GM18517 (cell line): Measurements from ENCODE around the gene NAV3.
"Not testable (repeated sequence)": the region's sequence is repeated elsewhere in the genome, so short reads cannot be mapped to it uniquely, and the experiment has no call there.

ENCODE experiments used
- ATAC-seq: cut with Tn5 transposase; IDR thresholded peaks from one replicate; pipeline ENCODE4 v1.9.1; 2021; ENCODE audit warnings: mild to moderate bottlenecking, moderate library complexity; ENCODE audit not compliant: unreplicated experiment

NAV3 gene

DNA sequence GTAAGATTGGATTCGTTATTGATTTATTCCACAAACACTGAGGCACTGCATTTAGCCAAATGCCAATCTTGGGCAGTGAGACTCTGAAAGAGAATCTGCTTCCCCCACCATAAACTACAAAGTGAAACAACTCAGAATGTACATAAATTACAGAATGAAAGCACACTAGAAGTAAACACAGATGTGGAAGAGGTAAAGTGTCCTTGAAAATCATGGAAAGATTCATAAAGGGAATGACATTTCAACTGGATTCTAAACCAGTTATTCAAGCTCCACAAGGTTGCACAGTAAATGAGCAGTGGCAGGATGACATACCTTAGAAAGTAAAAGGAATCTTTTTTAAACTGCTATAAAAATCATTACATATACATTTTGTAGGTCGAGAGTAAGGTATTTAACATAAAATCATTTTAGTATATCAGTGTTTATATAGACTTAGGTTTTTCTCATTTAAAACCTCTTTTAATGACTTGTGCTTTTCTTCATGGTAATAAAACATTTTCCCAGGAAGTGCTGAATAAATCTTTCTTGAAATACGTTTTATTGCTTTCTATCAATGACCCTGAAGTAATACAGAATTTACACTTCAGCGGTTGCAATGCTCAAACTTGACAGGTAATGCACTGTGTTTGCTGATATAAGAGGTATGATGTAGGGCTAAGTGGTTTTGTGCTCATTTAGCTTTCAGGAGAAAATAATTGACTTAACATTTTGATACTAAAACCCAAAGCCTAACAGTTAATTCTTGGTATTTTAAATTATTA, 270.6 kb downstream of the NAV3 start:
- no peak for ATAC-seq

GRCh38 chr12:78101946-78102635, 271.4 kb downstream of the NAV3 start:
- ATAC-seq = no peak

DNA sequence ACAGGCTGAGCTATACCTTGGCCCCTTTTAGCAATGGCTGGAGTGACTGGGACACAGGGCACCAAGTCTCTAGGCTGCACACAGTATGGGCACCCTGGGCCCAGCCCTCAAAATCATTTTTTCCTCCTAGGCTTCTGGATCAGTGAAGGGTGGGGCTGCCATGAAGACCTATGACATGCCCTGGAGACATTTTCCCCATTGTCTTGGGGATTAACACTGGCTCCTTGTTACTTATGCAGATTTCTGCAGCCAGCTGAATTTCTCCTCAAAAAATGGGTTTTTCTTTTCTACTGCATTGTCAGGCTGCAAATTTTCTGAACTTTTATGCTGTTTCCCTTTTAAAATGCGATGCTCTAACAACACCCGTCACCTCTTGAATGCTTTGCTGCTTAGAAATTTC, 272.1 kb downstream of the NAV3 start:
- ATAC-seq = not testable (repeated sequence)

- no peak for ATAC-seq
Observed at GRCh38 chr12:78115889-78116288, 285.2 kb downstream of the NAV3 start.

DNA sequence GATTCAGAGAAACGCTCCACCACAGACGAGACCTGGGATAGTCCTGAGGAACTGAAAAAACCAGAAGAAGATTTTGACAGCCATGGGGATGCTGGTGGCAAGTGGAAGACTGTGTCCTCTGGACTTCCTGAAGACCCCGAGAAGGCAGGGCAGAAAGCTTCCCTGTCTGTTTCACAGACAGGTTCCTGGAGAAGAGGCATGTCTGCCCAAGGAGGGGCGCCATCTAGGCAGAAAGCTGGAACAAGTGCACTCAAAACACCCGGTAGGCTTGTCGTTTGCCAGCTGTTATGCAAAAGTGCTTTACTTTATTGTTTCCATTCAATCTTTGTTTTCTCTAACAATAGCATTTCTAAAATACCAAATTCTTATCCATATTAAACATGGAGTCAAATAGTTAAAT, 287.3 kb downstream of the NAV3 start:
- no peak for ATAC-seq

DNA sequence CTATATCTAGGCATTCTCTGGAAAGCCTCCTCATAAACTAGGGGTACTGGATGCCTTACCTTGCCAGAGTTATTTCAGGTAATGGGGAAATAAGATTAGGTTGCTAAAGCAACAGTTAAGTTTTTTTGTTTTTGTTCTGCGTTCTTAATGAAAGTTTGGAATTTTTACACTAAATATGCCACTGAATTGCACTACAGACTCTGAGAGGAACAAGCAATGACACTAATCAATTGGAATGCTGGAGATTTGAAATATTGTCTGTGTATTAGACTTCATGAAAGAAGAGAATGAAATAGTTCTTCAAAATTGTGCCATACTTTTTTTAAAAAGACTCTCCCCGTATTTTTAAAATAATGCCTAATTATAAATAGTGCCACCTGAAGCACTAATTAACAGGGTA, 287.8 kb downstream of the NAV3 start:
- ATAC-seq = no peak

DNA sequence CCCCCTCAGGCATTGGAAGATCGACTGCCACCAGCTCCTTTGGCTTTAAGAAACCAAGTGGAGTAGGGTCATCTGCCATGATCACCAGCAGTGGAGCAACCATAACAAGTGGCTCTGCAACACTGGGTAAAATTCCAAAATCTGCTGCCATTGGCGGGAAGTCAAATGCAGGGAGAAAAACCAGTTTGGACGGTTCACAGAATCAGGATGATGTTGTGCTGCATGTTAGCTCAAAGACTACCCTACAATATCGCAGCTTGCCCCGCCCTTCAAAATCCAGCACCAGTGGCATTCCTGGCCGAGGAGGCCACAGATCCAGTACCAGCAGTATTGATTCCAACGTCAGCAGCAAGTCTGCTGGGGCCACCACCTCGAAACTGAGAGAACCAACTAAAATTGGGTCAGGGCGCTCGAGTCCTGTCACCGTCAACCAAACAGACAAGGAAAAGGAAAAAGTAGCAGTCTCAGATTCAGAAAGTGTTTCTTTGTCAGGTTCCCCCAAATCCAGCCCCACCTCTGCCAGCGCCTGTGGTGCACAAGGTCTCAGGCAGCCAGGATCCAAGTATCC, 288.7 kb downstream of the NAV3 start:
- ATAC-seq = no peak

DNA sequence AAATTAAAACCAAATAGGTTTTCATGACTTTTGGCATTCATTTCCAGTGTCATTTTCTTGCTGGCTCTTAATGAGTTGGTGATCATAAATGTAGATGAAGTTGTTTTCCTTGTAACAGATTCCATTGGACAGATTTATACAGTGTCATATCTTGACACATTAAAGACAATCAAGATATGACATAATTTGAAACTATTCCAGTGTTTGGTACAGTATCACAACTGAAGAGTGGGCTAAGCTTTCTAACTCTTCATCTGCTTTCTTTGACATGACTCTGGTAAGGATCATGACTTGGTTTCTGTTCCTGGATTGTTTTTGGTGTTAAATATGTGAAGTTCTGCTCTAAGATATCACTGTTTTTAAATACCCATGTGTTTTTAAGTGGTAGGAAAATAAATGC, 289.6 kb downstream of the NAV3 start:
- no peak for ATAC-seq

GRCh38 chr12:78120866-78121560, 290.3 kb downstream of the NAV3 start:
- no peak for ATAC-seq

GRCh38 chr12:78121969-78122610, 291.4 kb downstream of the NAV3 start:
- no peak for ATAC-seq

- ATAC-seq = no peak
Observed at GRCh38 chr12:78128211-78128610, 297.5 kb downstream of the NAV3 start.

DNA sequence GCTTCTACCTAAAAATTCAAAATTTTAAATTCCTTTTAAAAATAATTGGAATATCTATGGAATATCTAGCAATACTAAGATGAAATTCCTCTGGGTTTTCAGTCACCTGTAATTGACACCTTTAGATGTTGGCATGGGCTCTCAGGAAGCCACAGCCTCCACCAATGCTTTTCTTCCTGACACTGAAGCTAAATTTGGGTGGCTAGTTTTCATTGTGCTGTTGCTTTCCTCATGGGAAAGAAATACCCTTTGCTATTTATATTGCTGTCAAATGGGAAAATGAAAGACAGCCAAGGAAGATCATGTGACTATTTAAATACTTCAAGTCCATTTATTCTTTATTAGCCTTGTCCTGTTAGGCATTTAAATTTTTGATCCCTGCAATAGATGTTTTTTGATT, 313.0 kb downstream of the NAV3 start:
- no peak for ATAC-seq

DNA sequence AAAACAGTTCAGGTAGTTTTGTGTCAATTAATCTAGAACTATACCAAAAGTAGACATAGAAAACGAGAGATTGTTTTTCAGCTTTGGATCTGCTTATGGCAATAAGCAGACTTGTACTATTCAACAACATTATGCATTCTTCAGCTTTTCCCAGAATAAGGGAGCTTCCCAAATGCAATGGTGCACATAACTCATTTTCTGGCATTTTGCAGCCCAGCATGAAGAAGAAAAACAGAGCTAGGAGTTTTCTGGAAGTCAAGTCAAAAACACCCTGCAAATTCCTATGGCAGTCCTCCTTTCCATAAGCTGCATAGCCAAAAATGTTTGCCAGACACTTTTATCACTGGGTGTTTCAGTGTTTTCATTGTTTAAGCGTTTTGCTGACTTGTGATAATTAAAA, 314.7 kb downstream of the NAV3 start:
- ATAC-seq = no peak

GRCh38 chr12:78146365-78146772, 315.7 kb downstream of the NAV3 start:
- ATAC-seq = peak; percentile 72

DNA sequence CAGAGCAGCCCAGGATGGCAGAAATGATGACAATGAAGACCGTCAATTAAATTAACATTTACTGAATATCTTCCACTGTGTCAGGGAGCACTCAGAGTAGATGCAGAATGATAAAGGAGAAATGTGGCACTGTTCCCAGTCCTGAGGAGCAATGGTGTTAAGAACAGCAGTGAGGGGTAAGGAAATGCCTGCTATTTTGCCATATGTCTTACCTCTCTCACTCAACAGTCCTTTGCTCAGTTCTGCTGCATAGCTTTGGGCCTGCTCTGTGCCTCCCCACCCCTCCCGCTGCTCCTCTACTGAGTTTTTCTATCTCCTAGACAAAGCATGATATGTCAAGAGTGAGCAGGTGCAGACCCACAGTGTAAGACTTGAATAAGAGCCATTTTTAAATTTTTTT, 318.8 kb downstream of the NAV3 start:
- ATAC-seq = no peak

- no peak for ATAC-seq
Observed at GRCh38 chr12:78155546-78155945, 324.9 kb downstream of the NAV3 start.

DNA sequence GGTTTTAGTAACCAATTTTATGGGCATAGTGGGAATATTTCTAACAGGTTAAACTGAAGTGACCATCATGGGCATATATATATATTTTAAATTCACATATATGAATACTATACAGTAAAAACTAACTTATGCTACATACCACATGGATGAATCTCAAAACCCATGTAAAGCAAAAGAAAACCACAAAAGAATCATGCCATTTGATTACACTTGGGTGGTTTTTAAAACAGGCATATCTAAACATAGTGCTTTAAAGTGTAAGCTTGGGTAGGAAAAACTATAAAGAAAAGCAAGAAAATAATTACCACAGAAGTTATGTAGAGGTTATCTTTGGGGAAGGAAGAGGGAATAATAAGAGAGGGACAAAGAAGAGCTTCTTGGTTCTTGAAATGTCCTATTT, 326.1 kb downstream of the NAV3 start:
- ATAC-seq = no peak

DNA sequence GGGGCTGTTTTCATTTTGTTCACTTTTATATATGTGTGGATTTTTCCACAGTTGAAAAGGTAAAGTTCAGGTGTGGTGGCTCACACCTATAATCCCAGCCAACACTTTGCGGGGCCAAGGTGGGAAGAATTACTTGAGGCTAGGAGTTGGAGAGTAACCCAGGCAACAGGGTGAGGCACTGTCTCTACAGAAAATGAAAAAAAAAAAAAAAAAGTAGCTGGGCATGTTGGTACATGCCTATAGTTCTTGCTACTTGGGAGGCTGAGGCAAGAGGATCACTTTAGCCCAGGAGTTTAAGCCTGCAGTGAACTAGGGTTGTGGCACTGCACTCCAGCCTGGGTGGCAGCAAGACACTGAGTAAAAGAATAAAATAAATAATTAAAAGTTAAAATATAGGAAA, 326.5 kb downstream of the NAV3 start:
- no peak for ATAC-seq

- ATAC-seq = no peak
Observed at GRCh38 chr12:78164154-78164553, 333.5 kb downstream of the NAV3 start.

GRCh38 chr12:78167510-78167909, 336.8 kb downstream of the NAV3 start:
- no peak for ATAC-seq

DNA sequence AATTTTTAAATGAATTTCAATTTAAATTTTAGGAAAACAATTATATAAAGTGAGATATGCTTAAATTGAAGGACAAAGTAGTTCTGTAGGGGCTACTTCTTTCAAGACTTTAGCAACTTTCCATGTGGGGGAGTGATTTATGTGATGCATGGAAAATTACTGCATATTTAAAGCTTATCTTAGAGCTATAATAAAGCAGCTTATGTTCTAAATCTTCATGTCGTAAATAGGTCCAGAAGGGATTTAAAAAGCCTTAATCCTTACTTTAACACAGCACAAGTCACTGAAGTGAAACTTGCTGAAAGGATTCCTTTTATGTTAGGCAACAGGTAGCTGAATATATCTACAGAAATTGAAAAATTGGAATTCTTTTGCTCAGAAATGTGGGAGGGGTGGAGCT, 340.4 kb downstream of the NAV3 start:
- ATAC-seq = no peak
